ENCODE measurements around the gene MKRN1. TPM values are rescaled to one million over a fixed set of nuclear protein-coding genes. Genes with fewer than 3 reads are reported as not detected.

MKRN1 gene
- total and polyA plus RNA-seq, 3 experiments from 2014 or later = 66.3 to 115 (median 67.5) TPM

DNA sequence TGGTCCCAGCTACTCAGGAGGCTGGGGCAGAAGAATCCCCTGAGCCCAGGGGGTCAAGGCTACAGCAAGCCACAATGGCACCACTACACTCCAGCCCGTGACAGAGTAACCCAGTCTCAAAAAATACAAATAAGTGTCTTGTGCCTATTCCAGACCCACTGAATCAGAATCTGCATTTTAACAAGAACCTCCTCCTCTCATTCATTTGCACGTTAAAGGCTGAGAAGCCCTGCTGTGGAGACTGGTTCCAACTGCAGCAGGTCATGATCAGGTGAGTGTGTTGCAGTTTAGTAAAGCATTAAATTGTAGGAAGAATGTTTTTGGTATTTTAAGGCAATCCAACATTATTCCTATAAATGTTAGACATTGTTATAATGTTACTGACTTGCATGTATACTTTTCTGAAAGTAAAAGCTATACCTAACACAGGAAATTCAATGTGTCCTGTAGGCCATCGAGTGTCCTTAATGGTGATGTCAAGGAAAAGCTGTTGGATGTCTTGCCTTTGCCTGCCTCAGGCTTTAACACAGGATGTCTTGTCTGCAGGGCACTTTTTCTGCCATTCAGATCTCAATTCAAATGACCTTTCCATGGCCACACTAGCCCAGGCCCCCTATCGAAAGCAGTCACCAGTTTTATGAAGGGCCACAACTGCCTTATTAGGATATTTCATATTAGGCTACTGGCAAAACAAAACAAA lies 30.4 kb downstream of the MKRN1 start:
- POLR2A ChIA-PET = no interaction called here
- Mint-ChIP-seq H3K4me1 (peaks cover 14 to 46% (median 29%) of the 10 kb centered on the region in 3 donors), H3K9me3 (no peaks in the 10 kb centered on the region), H3K4me3 (no peak overlapping the region), H3K27ac (peak overlapping the region in 3 of 8 donors; percentile 4 to 67 (median 25)), H3K36me3 (peaks cover 0 to 22% (median 0%) of the 10 kb centered on the region in 3 donors), H3K27me3 (no peaks in the 10 kb centered on the region)
- Histone ChIP-seq H3K27me3 (ENCODE audit: insufficient read depth, low read length, poor library complexity, severe bottlenecking) (no peaks in the 10 kb centered on the region), H3K4me1 (ENCODE audit: insufficient read depth, low read length) (no peaks in the 10 kb centered on the region), H3K9me3 (ENCODE audit: low read length) (no peaks in the 10 kb centered on the region), H3K4me3 (ENCODE audit: low read length) (no peak overlapping the region), H3K36me3 (ENCODE audit: insufficient read depth, low read length) (peaks cover 10% of the 10 kb centered on the region), H3K27ac (ENCODE audit: low read depth, low read length) (no peak overlapping the region)
- DNase-seq = no peak
- CTCF ChIA-PET = no interaction called here

DNA sequence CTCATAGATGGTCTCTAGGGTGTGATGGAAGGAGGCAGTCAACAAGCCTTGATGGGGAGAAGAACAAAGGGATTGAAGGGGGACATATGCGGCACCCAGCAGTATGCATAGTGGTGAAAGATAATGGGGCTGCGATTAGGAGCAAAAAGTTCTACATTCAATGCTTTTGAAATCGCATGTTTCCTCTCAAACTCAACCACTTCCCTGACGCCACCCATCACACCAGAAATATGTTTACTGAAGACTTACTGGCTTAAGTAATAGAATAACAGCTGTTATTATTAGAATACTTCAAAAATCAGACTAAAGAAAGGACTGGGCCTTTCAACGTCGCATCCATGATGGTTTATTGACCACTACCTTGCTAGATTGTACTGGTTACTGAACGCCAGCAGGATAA lies 31.5 kb downstream of the MKRN1 start:
- Histone ChIP-seq H3K27me3 (ENCODE audit: insufficient read depth, low read length, poor library complexity, severe bottlenecking) (no peaks in the 10 kb centered on the region), H3K36me3 (ENCODE audit: insufficient read depth, low read length) (peaks cover 3% of the 10 kb centered on the region), H3K4me1 (ENCODE audit: insufficient read depth, low read length) (no peaks in the 10 kb centered on the region), H3K4me3 (ENCODE audit: low read length) (no peak overlapping the region), H3K9me3 (ENCODE audit: low read length) (no peaks in the 10 kb centered on the region), H3K27ac (ENCODE audit: low read depth, low read length) (no peak overlapping the region)
- ChIA-PET CTCF (no interaction called here), POLR2A (no interaction called here)
- H3K27me3 Mint-ChIP-seq = no peaks in the 10 kb centered on the region
- peak overlapping the region in 2 of 8 donors; percentile 18 to 29 for H3K27ac Mint-ChIP-seq
- peak overlapping the region in 2 of 7 donors; percentile 23 for H3K4me3 Mint-ChIP-seq
- no peaks in the 10 kb centered on the region for H3K9me3 Mint-ChIP-seq
- H3K36me3 Mint-ChIP-seq = peaks cover 0 to 11% (median 0%) of the 10 kb centered on the region in 3 donors
- DNase-seq = no peak
- peaks cover 14 to 44% (median 28%) of the 10 kb centered on the region in 3 donors for H3K4me1 Mint-ChIP-seq

DNA sequence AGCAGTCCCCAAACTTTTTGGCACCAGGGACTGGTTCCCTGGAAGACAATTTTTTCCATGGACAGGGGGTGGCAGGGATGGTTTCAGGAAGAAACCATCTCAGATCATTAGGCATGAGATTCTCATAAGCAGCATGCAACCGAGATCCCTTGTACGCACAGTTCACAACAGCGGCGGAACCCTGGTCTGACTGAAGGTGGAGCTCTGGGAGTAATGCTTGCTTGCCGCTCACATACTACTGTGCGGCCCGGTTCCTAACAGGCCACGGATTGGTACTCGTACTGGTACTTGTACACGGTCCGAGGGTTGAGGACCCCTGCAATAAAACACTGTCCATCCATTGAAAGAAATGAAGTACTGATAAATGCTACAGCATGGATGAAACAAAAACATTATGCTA lies 32.8 kb downstream of the MKRN1 start:
- peaks cover 9 to 34% (median 18%) of the 10 kb centered on the region in 3 donors for H3K4me1 Mint-ChIP-seq
- ChIA-PET CTCF (no interaction called here), POLR2A (no interaction called here)
- H3K36me3 Mint-ChIP-seq = peaks cover 0 to under 1% (median 0%) of the 10 kb centered on the region in 3 donors
- H3K4me1 ChIP-seq (ENCODE audit: insufficient read depth, low read length) = no peaks in the 10 kb centered on the region
- H3K4me3 ChIP-seq (ENCODE audit: low read length) = no peak overlapping the region
- H3K27me3 ChIP-seq (ENCODE audit: insufficient read depth, low read length, poor library complexity, severe bottlenecking) = no peaks in the 10 kb centered on the region
- H3K27ac Mint-ChIP-seq = peak overlapping the region in 1 of 8 donors; percentile 52
- no peaks in the 10 kb centered on the region for H3K36me3 ChIP-seq (ENCODE audit: insufficient read depth, low read length)
- no peaks in the 10 kb centered on the region for H3K9me3 Mint-ChIP-seq
- no peaks in the 10 kb centered on the region for H3K27me3 Mint-ChIP-seq
- no peak for DNase-seq
- no peaks in the 10 kb centered on the region for H3K9me3 ChIP-seq (ENCODE audit: low read length)
- no peak overlapping the region for H3K4me3 Mint-ChIP-seq
- no peak overlapping the region for H3K27ac ChIP-seq (ENCODE audit: low read depth, low read length)

DNA sequence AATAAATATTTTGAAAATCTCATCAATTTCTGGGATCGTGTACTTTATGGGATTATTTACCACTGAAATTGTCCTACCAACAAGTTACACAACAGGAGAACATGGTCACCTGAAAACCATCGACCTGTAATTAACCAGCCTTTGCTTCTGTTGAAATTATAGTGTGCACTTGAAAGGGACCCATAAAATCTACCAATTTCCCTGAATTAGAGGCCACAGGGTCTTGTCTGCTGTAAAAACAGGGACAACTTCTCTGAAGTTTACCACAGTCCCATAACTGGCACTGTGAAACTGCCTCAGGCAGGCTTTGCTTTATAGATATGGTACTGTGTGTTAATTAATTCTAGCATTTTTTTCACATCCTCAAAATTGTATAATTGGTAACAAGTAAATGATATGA lies 37.8 kb downstream of the MKRN1 start:
- H3K27ac Mint-ChIP-seq = no peak overlapping the region
- Histone ChIP-seq H3K9me3 (ENCODE audit: low read length) (no peaks in the 10 kb centered on the region), H3K4me3 (ENCODE audit: low read length) (no peak overlapping the region), H3K27me3 (ENCODE audit: insufficient read depth, low read length, poor library complexity, severe bottlenecking) (no peaks in the 10 kb centered on the region), H3K4me1 (ENCODE audit: insufficient read depth, low read length) (no peaks in the 10 kb centered on the region), H3K27ac (ENCODE audit: low read depth, low read length) (no peak overlapping the region), H3K36me3 (ENCODE audit: insufficient read depth, low read length) (no peaks in the 10 kb centered on the region)
- no peak for DNase-seq
- H3K4me1 Mint-ChIP-seq = peaks cover 0 to under 1% (median 0%) of the 10 kb centered on the region in 3 donors
- ChIA-PET CTCF (interaction anchor here (1.6 kb wide), 1 partner anchor 35 kb away, joined by 3 read pairs; no protein-coding TSS in a partner anchor), POLR2A (no interaction called here)
- H3K9me3 Mint-ChIP-seq = no peaks in the 10 kb centered on the region
- no peak overlapping the region for H3K4me3 Mint-ChIP-seq
- H3K36me3 Mint-ChIP-seq = no peaks in the 10 kb centered on the region
- H3K27me3 Mint-ChIP-seq = peaks cover 0 to under 1% of the 10 kb centered on the region in 2 donors

DNA sequence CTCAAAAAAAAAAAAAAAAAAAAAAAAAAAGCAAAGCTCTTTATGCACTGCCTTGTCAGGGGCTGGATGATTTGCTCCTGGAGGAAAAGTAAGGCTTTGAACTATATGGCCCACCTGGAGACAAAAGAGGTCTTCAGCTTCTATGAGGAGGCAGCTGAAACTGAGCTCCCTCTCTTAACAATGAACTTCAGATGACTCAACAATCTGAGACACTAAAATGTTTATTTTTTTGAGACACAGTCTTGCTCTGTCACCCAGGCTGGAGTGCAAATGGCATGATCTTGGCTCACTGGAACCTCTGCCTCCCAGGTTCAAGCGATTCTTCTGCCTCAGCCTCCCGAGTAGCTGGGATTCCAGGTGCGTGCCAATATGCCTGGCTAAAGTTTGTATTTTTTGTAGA lies 38.7 kb downstream of the MKRN1 start:
- ChIA-PET CTCF (interaction anchor here (0.7 kb wide), 1 partner anchor 15 kb away, joined by 3 read pairs; no protein-coding TSS in a partner anchor), POLR2A (interaction anchor here (0.5 to 0.6 kb wide), 2 partner anchors 37 to 63 kb away, joined by 3 to 4 read pairs; no protein-coding TSS in a partner anchor)
- H3K4me1 Mint-ChIP-seq = no peaks in the 10 kb centered on the region
- H3K27ac ChIP-seq (ENCODE audit: low read depth, low read length) = no peak overlapping the region
- H3K27ac Mint-ChIP-seq = no peak overlapping the region
- peaks cover 0 to 1% of the 10 kb centered on the region in 2 donors for H3K27me3 Mint-ChIP-seq
- no peaks in the 10 kb centered on the region for H3K27me3 ChIP-seq (ENCODE audit: insufficient read depth, low read length, poor library complexity, severe bottlenecking)
- no peak overlapping the region for H3K4me3 Mint-ChIP-seq
- DNase-seq = no peak
- no peaks in the 10 kb centered on the region for H3K36me3 ChIP-seq (ENCODE audit: insufficient read depth, low read length)
- H3K36me3 Mint-ChIP-seq = no peaks in the 10 kb centered on the region
- no peaks in the 10 kb centered on the region for H3K9me3 ChIP-seq (ENCODE audit: low read length)
- H3K4me1 ChIP-seq (ENCODE audit: insufficient read depth, low read length) = no peaks in the 10 kb centered on the region
- H3K9me3 Mint-ChIP-seq = no peaks in the 10 kb centered on the region
- no peak overlapping the region for H3K4me3 ChIP-seq (ENCODE audit: low read length)

DNA sequence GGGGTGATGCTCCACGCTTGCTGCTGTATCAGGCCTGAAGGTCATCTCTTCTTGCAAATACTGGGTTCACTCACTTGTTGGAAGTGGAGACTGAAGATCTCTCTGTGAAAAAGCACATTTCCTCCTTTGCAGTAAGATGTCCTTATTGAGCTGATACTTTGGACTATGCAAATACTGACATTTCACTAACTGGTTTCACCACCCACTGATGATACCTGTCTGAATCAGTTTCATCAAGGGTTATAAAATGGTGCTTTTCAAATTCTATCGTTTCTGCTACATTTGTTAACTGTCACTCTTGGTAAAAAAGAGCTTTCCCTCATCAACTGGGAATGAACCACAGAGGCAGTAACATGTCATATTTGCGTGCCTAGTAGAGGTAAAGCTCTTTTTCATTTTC lies 39.9 kb downstream of the MKRN1 start:
- POLR2A ChIA-PET = no interaction called here
- CTCF ChIA-PET = interaction anchor here (0.9 kb wide), 1 partner anchor 39 kb away, joined by 3 read pairs; no protein-coding TSS in a partner anchor
- H3K27me3 Mint-ChIP-seq = peaks cover 0 to 1% of the 10 kb centered on the region in 2 donors
- no peak for DNase-seq
- Histone ChIP-seq H3K4me1 (ENCODE audit: insufficient read depth, low read length) (no peaks in the 10 kb centered on the region), H3K27ac (ENCODE audit: low read depth, low read length) (no peak overlapping the region), H3K27me3 (ENCODE audit: insufficient read depth, low read length, poor library complexity, severe bottlenecking) (no peaks in the 10 kb centered on the region), H3K36me3 (ENCODE audit: insufficient read depth, low read length) (no peaks in the 10 kb centered on the region), H3K9me3 (ENCODE audit: low read length) (no peaks in the 10 kb centered on the region), H3K4me3 (ENCODE audit: low read length) (no peak overlapping the region)
- H3K4me3 Mint-ChIP-seq = no peak overlapping the region
- no peaks in the 10 kb centered on the region for H3K4me1 Mint-ChIP-seq
- H3K9me3 Mint-ChIP-seq = no peaks in the 10 kb centered on the region
- no peaks in the 10 kb centered on the region for H3K36me3 Mint-ChIP-seq
- H3K27ac Mint-ChIP-seq = no peak overlapping the region

DNA sequence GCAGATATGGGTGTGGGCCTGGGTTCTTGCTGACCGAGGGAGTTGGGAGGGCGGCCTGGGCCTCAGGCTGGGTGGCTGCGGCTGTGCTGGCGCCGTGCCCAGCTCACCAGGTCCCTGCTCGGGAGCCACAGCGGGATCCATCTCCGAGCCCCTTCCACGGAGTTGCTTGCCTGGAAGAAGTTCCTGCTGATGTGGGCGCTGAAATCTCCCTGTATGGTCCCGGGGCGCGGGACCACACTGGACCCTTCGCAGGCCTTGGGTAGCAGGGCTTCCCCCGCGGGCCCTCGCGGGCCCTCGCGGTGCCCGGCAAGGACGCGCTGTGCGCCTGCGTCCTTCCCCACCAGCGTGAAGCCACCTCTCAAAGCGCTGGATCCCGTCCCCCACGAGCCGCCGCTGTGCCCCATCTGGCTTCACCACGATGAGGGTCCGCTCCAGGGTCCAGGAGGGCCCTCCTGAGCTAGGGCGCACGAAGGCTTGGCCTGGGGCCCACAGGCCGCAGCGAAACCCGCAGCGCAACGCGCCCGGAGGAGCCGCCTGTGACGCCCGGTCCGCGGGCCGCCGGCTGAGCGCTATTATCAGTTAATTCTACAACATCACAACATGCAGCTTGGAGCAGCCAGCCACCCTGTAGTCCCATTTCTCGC lies 43.9 kb downstream of the MKRN1 start:
- no peak overlapping the region for H3K27ac Mint-ChIP-seq
- H3K36me3 Mint-ChIP-seq = no peaks in the 10 kb centered on the region
- H3K27me3 ChIP-seq (ENCODE audit: insufficient read depth, low read length, poor library complexity, severe bottlenecking) = no peaks in the 10 kb centered on the region
- DNase-seq = no peak
- peaks cover 0 to 1% of the 10 kb centered on the region in 2 donors for H3K27me3 Mint-ChIP-seq
- no peak overlapping the region for H3K4me3 Mint-ChIP-seq
- no peaks in the 10 kb centered on the region for H3K4me1 Mint-ChIP-seq
- CTCF ChIA-PET = interaction anchor here (1.4 kb wide), 1 partner anchor 9 kb away, joined by 3 read pairs; no protein-coding TSS in a partner anchor
- H3K9me3 Mint-ChIP-seq = no peaks in the 10 kb centered on the region
- no peak overlapping the region for H3K27ac ChIP-seq (ENCODE audit: low read depth, low read length)
- H3K4me3 ChIP-seq (ENCODE audit: low read length) = no peak overlapping the region
- H3K4me1 ChIP-seq (ENCODE audit: insufficient read depth, low read length) = no peaks in the 10 kb centered on the region
- POLR2A ChIA-PET = no interaction called here
- no peaks in the 10 kb centered on the region for H3K9me3 ChIP-seq (ENCODE audit: low read length)
- no peaks in the 10 kb centered on the region for H3K36me3 ChIP-seq (ENCODE audit: insufficient read depth, low read length)

DNA sequence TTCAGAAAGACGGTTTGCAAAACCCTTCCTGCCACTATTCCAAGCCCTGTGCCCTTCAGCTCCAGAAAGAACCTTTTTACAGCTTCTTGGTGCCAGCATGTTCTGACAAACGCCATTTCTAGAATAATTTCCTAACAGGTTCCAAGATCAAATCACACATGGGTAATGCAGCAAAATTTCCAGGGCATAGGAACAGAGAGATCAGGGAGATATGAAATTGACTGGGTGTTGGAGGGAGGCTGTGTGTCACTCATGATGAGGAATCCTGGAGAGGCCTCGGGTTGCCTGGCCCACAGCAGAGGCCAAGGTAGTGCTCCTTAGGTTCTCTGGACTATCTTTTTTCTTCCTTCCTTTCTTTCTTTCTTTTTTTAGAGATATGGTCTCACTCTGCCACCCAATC lies 45.9 kb downstream of the MKRN1 start:
- Mint-ChIP-seq H3K4me1 (no peaks in the 10 kb centered on the region), H3K27me3 (peaks cover 0 to 1% of the 10 kb centered on the region in 2 donors), H3K27ac (no peak overlapping the region), H3K9me3 (no peaks in the 10 kb centered on the region), H3K36me3 (peaks cover 0 to 4% (median 0%) of the 10 kb centered on the region in 3 donors), H3K4me3 (no peak overlapping the region)
- Histone ChIP-seq H3K4me1 (ENCODE audit: insufficient read depth, low read length) (no peaks in the 10 kb centered on the region), H3K36me3 (ENCODE audit: insufficient read depth, low read length) (no peaks in the 10 kb centered on the region), H3K27me3 (ENCODE audit: insufficient read depth, low read length, poor library complexity, severe bottlenecking) (no peaks in the 10 kb centered on the region), H3K27ac (ENCODE audit: low read depth, low read length) (no peak overlapping the region), H3K4me3 (ENCODE audit: low read length) (no peak overlapping the region), H3K9me3 (ENCODE audit: low read length) (no peaks in the 10 kb centered on the region)
- CTCF ChIA-PET = no interaction called here
- DNase-seq = no peak
- POLR2A ChIA-PET = no interaction called here
